Endothelial cell of umbilical vein (primary cell): ENCODE results near the gene GNAL.

Experiments used
- EZH2 ChIP-seq: IDR thresholded peaks from 2 replicates; pipeline ENCODE4 v1.6.1; 2012; ENCODE audit warnings: borderline replicate concordance, low read depth, mild to moderate bottlenecking, moderate library complexity, low read length, inconsistent platforms; ENCODE audit not compliant: severe bottlenecking
- POLR2A ChIP-seq: IDR thresholded peaks from 2 replicates; pipeline ENCODE4 v1.6.1; 2012; ENCODE audit warnings: low read depth, mild to moderate bottlenecking, control low read depth, low read length
- POLR2AphosphoS5 ChIP-seq: IDR thresholded peaks from 2 replicates; pipeline ENCODE4 v1.6.1; 2012; ENCODE audit warnings: low read depth, mild to moderate bottlenecking, control low read depth, low read length, moderate library complexity; ENCODE audit not compliant: insufficient read depth
- TF ChIP-seq, protein P1 (sequence below), 2 donors: IDR thresholded peaks; 1 replicate in 1 of 2; 2 replicates in 1 of 2; pipeline ENCODE4 v1.5.1; 2011; ENCODE audit warnings: low read length in 2 of 2, mild to moderate bottlenecking in 2 of 2, moderate library complexity in 2 of 2, control low read depth in 1 of 2, inconsistent platforms in 1 of 2, low read depth in 1 of 2; ENCODE audit not compliant: insufficient read depth in 1 of 2; ENCODE audit errors: extremely low read depth in 1 of 2

GRCh38 chr18:11795916-11796315, 106.9 kb downstream of the GNAL start:
- TF ChIP-seq, protein P1, sequence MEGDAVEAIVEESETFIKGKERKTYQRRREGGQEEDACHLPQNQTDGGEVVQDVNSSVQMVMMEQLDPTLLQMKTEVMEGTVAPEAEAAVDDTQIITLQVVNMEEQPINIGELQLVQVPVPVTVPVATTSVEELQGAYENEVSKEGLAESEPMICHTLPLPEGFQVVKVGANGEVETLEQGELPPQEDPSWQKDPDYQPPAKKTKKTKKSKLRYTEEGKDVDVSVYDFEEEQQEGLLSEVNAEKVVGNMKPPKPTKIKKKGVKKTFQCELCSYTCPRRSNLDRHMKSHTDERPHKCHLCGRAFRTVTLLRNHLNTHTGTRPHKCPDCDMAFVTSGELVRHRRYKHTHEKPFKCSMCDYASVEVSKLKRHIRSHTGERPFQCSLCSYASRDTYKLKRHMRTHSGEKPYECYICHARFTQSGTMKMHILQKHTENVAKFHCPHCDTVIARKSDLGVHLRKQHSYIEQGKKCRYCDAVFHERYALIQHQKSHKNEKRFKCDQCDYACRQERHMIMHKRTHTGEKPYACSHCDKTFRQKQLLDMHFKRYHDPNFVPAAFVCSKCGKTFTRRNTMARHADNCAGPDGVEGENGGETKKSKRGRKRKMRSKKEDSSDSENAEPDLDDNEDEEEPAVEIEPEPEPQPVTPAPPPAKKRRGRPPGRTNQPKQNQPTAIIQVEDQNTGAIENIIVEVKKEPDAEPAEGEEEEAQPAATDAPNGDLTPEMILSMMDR (IDR thresholded peaks at IDR 0.05; ENCODE audit: extremely low read depth in 1 of 2, insufficient read depth in 1 of 2, low read depth in 1 of 2, low read length in 2 of 2): no peak
- TF ChIP-seq POLR2A (no peak), EZH2 (no peak), POLR2AphosphoS5 (no peak)
